Activated CD4-positive, alpha-beta T cell treated with anti-CD3 and anti-CD28 coated beads, Interleukin-2, amount 50 U/mL, for 4 hours (primary cell): ENCODE results near the gene AKT2.

Experiments
- DNase-seq, 2 experiments: peaks; one replicate each; pipeline ENCODE4 v3.0.0-alpha.2; 2020

Gene AKT2

GRCh38 chr19:40272261-40272660 lies 12.9 kb downstream of the AKT2 start:
- DNase-seq, result no peak

GRCh38 chr19:40271706-40272105 lies 13.4 kb downstream of the AKT2 start:
- no peak for DNase-seq

- DNase-seq, result no peak
These were observed 14.6 kb downstream of the AKT2 start for GRCh38 chr19:40270362-40271089.

- no peak for DNase-seq
These were observed 15.8 kb downstream of the AKT2 start for GRCh38 chr19:40269216-40269940.

GRCh38 chr19:40267601-40267997 lies 17.5 kb downstream of the AKT2 start:
- no peak for DNase-seq

GRCh38 chr19:40266912-40267600 lies 18.1 kb downstream of the AKT2 start:
- no peak for DNase-seq

GRCh38 chr19:40266119-40266518 lies 19.0 kb downstream of the AKT2 start:
- no peak for DNase-seq

GRCh38 chr19:40265763-40266099 lies 19.4 kb downstream of the AKT2 start:
- no peak for DNase-seq

- no peak for DNase-seq
These were observed 19.9 kb downstream of the AKT2 start for GRCh38 chr19:40265055-40265762.

- no peak for DNase-seq
These were observed 20.7 kb downstream of the AKT2 start for GRCh38 chr19:40264314-40265054.

- DNase-seq, result no peak
These were observed 21.5 kb downstream of the AKT2 start for GRCh38 chr19:40263440-40264313.

- no peak for DNase-seq
These were observed 22.7 kb downstream of the AKT2 start for GRCh38 chr19:40262422-40262821.

GRCh38 chr19:40261631-40262030 lies 23.5 kb downstream of the AKT2 start:
- no peak for DNase-seq

GRCh38 chr19:40257096-40257517 lies 28.0 kb downstream of the AKT2 start:
- no peak for DNase-seq

GRCh38 chr19:40256512-40256911 lies 28.6 kb downstream of the AKT2 start:
- DNase-seq, result no peak

- DNase-seq, result no peak
These were observed 29.5 kb downstream of the AKT2 start for GRCh38 chr19:40255619-40256166.

GRCh38 chr19:40254714-40255418 lies 30.3 kb downstream of the AKT2 start:
- DNase-seq, result no peak

- DNase-seq, result no peak
These were observed 31.5 kb downstream of the AKT2 start for GRCh38 chr19:40253611-40254092.

GRCh38 chr19:40252395-40252794 lies 32.8 kb downstream of the AKT2 start:
- DNase-seq, result no peak

GRCh38 chr19:40251991-40252390 lies 33.2 kb downstream of the AKT2 start:
- no peak for DNase-seq
